ENCODE data around the gene BSX.

Gene BSX

DNA sequence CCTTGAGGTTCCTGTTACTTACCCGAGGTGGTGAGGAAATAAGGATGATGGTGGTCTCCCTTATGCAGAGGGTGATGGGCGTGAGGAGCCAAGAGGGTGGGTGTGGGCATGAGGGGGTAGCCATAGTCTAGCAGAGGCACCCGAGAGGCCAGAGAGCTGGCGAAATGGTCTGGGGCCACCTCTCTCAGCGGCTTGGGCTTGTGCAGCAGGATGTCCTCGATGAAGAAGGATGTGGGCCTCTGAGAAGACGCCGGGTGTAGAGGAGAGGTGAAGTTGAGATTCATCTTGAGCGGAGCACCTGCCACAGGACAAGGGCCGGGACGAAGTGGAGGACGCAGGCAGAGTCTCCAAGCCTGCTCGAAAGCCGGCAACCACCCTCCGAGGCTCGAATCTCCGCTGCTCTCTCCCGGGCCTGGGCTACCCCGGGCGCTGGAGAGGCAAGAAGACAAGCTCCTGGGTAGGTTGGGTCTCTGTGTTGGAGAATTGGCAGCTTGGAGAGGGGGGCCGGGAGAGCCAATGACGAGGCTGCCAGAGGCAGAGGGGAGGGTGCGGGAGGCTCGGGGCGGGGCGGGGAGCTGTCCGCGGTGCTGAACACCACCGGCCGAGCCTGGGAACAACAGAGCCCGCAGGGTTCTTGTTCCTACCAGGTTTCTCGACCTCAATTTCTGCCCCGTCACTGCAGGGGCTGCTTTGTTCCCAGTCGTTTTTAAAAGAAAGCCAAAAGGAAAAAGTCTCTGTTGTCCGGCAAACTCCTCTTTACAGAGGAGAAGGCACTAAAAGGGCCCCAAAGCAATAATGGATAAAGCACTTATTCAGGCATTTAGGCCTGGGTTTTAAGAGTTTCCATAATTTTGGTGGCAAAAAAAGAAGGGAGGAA is at the start of gene BSX:
BSX (minus strand) TSS at position 447 of the 877 bp plus-strand sequence; CDS start at position 284, 163 bp downstream.
- no peak for DNase-seq (ENCODE audit: low read depth)

DNA sequence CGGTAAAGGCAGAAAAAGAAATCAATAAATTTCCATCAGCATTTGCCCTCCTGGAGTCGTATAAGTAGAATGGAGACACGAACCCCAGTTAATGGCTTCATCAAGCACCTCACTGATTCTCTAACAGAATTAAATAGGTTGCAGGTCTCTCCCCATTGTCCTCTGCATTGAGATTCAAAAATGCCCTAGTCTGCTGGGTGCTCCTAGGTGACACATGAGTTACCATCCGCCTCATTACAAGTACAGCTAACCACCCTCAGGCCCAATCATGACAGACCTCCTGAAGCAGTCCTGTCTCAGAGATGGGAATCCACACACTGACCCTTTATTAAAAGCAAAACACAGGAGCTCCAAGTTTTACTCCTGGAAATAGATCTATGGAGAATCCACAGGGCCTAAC is 48.9 kb upstream of the BSX start:
- DNase-seq (ENCODE audit: low read depth) = no peak

- DNase-seq (ENCODE audit: low read depth) = peak; percentile 27
These were observed 39.3 kb upstream of the BSX start for GRCh38 chr11:123020968-123021367.

GRCh38 chr11:123018702-123019101 is 37.1 kb upstream of the BSX start:
- DNase-seq (ENCODE audit: low read depth) = no peak

DNA sequence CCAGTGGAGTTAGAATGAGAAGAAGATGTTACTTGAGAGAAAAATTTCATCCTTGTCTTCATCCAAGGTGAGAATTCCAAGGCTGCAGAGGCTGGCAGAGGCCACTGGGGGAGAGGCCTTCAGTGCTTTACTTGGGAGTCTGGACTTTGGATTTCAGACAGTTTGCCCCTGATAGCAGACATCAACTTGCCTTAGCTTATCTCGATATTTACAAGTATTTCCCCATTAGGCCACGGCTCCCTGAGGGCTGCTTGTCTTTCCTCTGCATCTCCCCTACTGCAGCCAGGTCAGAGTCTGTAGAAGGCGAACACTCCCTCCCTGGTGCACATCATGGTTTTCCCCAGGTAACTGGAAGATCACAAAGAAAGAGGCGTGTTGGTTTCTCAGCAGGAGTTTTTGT is 29.9 kb upstream of the BSX start:
- no peak for DNase-seq (ENCODE audit: low read depth)

DNA sequence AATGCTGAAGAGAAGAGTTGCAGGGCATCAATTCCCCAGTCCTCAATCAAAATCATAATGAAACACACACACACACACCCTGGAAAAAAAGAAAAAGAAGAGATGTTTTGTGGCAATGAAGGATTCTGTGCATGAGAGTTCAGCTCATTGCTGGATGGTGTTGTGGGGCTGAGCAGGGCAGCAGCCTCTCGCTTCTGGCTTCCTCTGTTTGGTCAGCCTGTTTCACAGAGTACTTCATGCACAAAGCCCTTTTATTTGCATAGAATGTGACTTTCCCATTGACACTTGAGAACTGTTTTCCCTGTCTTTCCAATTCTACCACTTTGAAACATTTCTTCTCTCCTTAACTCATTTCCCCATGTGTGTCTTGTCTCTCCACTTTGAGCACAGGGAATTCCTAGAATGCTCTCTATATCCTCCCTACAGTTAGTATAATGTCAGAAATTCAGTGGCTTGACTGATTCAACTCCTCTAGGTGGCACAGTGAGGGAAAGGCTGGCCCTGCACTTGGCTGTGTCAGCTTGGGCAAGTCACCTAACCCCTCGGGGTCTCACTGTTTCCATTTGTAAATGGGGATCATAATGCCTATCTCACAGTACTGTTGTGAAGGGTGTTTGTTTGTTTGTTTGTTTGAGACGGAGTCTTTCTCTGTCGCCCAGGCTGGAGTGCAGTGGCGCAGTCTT is 25.4 kb upstream of the BSX start:
- DNase-seq (ENCODE audit: low read depth) = no peak

GRCh38 chr11:123000721-123001120 is 19.1 kb upstream of the BSX start:
- DNase-seq (ENCODE audit: low read depth) = no peak

- DNase-seq (ENCODE audit: low read depth) = no peak
These were observed 17.2 kb upstream of the BSX start for GRCh38 chr11:122998727-122999366.

GRCh38 chr11:122995526-122995925 is 13.9 kb upstream of the BSX start:
- no peak for DNase-seq (ENCODE audit: low read depth)

DNA sequence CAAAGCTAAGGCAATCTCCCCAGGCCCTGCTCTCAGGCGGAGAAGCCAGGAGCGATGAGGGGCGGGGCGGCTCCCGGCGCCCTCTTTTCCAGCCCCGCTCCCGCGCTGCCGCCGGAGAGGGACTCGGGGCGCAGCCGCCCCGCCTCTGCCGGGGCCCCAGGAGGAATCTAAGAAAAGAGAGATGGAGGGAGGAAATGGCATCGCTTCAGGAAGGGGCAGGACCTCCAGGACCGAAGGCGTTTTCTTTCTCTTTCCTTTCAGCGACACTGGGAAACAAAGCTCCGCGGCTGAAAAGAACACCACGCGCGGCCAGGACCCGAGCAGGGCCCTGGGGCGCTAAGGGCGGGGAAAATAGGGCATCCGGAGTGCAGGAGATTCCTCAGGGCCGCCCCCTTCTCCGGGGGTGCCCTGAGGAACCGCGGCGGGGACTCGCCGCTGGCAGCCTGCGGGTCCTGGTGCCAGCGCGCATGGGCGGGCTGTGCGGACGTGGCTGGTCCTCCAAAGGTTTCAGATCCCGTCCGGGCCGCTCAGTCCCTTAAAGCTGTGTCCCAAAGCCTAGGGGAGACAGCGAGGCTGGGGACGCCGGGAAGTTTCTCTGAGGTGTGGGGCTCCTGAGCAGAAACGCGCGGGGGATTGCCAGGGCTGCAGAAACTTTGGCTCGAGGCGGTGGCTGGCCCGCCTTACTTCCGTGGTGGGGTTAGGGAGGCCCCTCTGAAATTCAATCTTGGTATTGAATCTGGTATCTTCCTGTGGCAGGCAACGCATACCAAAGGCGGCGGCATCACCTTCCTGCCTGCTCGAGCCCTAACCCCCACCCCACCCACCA is 2.8 kb upstream of the BSX start:
- no peak for DNase-seq (ENCODE audit: low read depth)

DNA sequence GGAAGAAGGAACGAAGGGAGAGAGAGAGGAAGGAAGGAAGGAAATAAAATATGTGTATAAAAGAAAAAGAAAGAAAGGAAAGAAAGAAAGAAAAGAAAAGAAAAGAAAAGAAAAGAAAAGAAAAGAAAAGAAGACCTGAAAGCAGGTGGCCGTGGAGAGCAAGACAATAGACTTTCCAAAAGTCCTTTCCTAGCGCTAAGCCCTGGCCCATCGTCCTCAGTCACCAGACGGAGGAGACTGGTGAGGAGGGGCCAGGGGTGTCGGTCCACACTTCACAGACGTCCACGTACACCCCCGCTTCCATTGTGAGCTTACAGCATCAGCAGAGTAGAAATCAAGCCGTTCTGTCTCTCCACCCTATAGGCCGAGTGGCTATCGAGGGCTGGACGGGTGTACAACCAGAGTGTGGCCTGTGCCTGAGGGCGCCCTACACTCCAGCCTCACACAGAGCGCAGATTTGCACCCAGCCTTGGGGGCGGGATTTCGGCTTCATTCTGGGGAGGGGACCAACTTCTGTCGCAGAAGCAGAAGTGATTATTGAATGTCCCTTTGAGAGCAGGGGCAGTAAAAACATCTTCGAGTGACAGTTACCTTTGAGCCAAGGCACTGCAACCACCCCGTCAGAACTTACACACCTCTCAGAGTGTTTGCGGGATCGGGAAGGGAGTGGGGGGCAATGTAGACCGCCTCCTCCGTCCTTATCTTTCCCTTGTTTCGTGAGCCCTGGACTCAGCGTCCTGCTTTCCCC is 2.0 kb upstream of the BSX start:
- no peak for DNase-seq (ENCODE audit: low read depth)

DNA sequence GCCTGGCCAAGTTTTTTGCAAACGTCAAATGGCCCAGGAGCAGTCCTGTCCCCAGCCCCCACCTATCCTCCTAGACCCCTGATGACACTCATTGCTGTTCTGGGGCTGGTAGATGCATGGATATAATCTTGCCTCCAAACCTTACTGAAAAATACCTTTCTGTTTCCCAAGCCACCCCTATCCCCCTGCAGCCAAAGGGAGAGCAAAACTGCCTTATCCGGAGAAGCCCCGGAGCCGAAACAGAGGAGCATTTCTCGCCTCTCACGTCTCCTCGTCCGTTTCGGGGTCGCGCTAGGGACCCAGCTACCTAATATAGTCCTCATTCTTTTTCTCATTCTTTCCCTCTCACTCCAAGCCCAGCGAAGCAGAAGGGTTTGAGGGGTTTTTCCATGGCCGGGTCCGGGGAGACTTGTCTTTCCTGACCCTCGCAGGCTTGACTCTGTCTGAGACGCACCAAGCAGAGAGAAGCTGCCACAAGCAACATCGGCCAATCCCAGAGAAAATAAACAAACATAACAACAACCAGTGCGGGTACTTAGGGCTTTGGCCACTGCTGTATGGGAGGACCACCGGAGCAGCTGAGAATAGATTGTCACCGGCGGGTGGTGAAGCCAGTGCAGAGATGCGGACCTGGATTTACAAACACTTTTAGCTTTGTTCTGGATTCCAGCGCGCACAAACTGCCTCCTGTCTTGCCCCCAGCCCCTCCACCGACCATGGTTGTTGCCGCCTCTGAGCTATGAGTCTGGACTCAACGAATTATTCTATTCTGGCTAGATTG is 1.6 kb downstream of the BSX start:
- no peak for DNase-seq (ENCODE audit: low read depth)

- no peak for DNase-seq (ENCODE audit: low read depth)
These were observed 2.4 kb downstream of the BSX start for GRCh38 chr11:122979103-122979814.

- no peak for DNase-seq (ENCODE audit: low read depth)
These were observed 3.4 kb downstream of the BSX start for GRCh38 chr11:122978299-122978620.

GRCh38 chr11:122977470-122978298 is 4.0 kb downstream of the BSX start:
- DNase-seq (ENCODE audit: low read depth) = no peak

DNA sequence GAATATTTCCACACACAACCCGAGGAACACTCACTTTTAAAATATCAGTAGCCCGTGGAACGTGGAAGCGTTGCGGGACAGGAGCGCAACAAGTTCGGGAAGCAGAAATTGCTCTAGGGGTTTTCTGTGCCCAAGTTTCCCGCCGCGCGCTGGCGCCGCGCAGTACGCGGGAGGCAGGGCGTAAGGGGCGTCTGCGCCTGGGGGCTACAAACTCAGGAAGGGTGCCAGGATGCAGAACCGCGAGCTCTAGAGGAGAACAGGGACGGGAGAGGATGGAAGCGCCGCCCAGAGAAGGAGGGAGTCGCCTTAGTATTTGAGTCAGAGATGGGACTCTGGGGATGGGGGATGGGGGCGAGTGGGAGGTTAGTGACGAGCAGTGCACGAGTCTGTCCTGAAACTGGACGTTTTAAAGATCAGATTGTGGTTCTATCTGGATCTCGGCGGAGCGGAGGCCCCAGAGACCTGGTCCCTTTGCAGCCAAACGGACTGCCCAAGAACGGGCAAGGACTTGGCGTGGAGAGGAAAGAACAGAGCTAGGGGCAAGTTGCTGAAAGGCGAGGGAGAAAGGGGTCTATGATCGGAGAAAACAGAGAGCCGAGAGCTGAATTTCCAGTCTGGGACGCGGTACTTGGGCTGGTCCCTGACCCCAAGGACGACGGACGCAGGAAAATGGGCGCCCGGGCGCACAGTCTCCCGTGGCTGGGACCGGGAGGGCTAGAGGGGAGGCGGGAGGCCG is 4.7 kb downstream of the BSX start:
- DNase-seq (ENCODE audit: low read depth) = no peak

DNA sequence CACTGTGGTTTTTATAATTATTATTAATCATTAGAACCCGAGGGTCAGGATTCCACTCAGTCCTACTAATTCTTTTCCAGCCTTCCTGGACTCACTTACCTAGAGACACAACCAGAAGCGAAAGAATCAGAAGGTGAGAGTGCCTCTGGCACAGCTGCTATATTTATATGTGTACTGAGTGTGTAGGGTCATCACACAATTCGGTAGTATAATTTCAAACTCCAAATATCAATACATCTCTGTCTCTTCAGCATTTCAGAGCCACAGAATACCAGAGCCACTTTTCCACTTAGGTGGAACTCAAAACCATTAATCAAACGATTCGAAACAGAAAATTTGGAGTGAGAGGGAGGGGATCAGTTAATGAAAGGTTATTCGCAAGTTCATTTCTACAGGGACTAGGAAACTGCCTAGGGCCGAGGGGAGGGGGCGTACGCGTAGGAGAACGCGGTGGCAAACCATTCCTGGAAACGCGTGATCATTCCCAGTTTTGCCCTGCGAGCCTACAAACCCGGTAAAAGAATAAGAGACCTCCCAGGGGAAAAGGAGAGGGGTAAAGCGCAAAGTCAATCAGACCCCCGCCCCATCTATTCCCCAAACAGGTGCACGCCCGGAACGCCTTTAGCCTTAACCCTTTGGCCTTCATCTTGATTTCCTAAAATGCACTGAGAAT is 5.4 kb downstream of the BSX start:
- no peak for DNase-seq (ENCODE audit: low read depth)

DNA sequence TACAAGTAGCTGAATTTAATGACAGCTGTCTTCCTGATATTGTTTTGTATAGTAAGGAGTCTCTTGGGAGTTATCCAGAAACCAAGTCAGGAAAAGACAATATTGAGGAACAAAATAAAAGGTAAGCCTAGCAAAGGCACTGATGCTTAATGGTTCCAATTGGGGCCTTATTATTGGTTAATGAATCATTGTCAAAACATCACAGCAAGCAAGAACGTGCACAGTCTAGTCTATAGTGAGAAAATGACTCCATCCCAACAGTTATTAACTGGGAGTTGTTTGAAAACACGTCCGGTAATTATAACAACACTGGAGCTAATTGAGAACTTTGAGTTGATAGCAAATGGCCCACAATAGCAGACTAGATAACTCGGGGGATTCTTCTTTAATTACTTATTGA is 17.7 kb downstream of the BSX start:
- no peak for DNase-seq (ENCODE audit: low read depth)

All from stromal cell of bone marrow (primary cell).